Mesodermal cell (in vitro differentiated cells): ENCODE data around the gene PDE5A.
"Not testable (repeated sequence)": the region's sequence is repeated elsewhere in the genome, so short reads cannot be mapped to it uniquely, and the experiment has no call there.

Experiments
- H3K27ac ChIP-seq: 2 replicates; pipeline ENCODE4 v1.7.0; 2013; ENCODE audit warnings: mild to moderate bottlenecking, low read depth, low read length, moderate library complexity; ENCODE audit not compliant: severe bottlenecking
- H3K36me3 ChIP-seq: 2 replicates; pipeline ENCODE4 v1.7.1; 2013; ENCODE audit warnings: mild to moderate bottlenecking, low read length, moderate library complexity; ENCODE audit not compliant: control insufficient read depth, insufficient read depth
- H3K4me1 ChIP-seq: one replicate; pipeline ENCODE4 v1.7.1; 2013; ENCODE audit warnings: mild to moderate bottlenecking, low read length; ENCODE audit not compliant: insufficient read depth, control insufficient read depth, poor library complexity, severe bottlenecking
- H3K4me3 ChIP-seq: 2 replicates; pipeline ENCODE4 v1.7.0; 2013; ENCODE audit warnings: low read length, control low read depth, mild to moderate bottlenecking; ENCODE audit not compliant: insufficient read depth, poor library complexity, severe bottlenecking; ENCODE audit errors: extremely low read depth
- H3K9me3 ChIP-seq: 2 replicates; pipeline ENCODE4 v1.7.1; 2013; ENCODE audit warnings: mild to moderate bottlenecking, low read length, moderate library complexity; ENCODE audit not compliant: control insufficient read depth
- WGBS, 2 experiments: methylation state at CpG; one replicate each; pipeline ENCODE4 v1.1.5; 2013; ENCODE audit warnings: missing lambda C conversion rate in 2 of 2; ENCODE audit not compliant: insufficient coverage in 2 of 2; 5-methylcytosine and 5-hydroxymethylcytosine counted together

Gene PDE5A

DNA sequence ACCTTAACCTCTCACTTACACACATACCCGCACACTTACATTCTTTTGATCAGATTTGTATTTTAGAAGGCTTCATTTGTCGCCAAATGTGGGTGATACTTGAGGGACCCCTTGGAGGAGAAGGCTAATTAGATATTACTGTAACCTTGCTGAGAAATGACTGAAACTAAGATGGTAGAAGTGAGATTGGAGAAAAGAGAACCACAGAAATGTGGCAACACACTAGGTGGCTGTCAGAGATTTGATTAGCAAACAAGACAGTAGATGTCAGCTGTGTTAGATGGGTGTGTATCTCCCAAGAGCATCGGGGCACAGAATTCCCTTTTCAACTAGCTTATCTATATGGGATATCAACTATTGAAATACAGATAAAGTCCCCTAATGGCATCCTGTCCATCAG, 157.3 kb downstream of the PDE5A start:
- H3K4me3 ChIP-seq, result no peak overlapping the region
- H3K36me3 ChIP-seq, result peaks cover 38% of the 10 kb centered on the region
- H3K9me3 ChIP-seq, result no peaks in the 10 kb centered on the region
- 100% methylated on average over 1 of the region's 3 CpGs; no CpG with 5 or more reads in 1 of the 2 experiments for WGBS, 2 experiments
- H3K4me1 ChIP-seq, result peaks cover 3% of the 10 kb centered on the region
- no peak overlapping the region for H3K27ac ChIP-seq

DNA sequence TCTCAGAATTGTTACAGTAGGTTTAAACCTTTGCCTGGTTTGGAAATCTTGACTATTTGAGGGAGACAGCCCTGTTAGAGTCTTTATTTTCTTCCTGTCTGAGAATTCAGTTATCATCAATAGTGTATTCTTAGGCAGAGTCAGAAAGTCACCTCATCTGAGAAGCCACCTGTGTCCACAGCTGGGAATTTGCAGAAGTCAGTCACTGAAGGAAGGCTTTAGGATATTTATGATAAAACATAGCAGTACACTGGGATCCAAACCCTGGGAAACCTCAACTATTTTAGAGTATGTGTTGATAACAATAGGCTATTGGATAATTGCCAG, 157.9 kb downstream of the PDE5A start:
- peaks cover 33% of the 10 kb centered on the region for H3K36me3 ChIP-seq
- H3K27ac ChIP-seq, H3K9me3 ChIP-seq, H3K4me3 ChIP-seq, H3K4me1 ChIP-seq: not testable (repeated sequence)

DNA sequence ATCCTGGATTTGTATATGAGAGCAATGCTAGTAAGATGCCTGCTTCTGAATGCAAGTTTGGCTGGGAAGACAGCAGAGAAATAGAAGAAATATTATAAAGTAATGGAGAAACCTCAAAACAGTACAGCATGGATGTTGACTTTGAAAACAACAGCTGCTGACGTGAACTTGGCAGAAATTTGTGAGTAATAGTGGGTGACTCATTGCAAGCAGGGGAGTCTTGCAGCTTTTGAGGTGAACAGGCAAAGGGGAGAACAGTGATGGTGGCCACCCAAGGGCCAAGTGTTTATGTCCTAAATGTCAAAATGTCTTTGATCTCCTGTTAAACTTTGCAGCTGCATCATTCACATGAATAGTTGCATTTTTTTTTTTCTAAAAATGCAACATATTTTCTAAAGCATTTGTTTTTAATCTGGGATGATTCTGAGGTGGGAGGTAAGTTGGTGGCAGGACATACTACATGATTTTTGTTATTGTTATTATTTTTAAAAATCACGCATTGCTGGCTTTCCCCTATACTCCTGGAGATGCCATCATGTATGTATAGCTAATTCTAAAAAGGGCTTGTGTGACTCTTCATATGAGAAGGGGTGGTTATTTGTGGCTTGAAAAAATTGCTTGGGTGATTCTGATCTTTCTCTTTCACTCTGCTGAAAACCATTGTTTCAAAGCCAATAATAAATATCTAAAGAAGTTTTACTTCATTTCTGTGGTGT, 158.4 kb downstream of the PDE5A start:
- peaks cover 33% of the 10 kb centered on the region for H3K36me3 ChIP-seq
- WGBS, 2 experiments, result 86 to 100% methylated on average over 1 of the region's 2 CpGs
- not testable (repeated sequence) for H3K4me1 ChIP-seq, H3K9me3 ChIP-seq, H3K27ac ChIP-seq, H3K4me3 ChIP-seq

- not testable (repeated sequence) for H3K4me1 ChIP-seq, H3K27ac ChIP-seq, H3K4me3 ChIP-seq, H3K9me3 ChIP-seq
- no CpG with 5 or more reads among the region's 3 CpGs for WGBS, 2 experiments
- H3K36me3 ChIP-seq, result peaks cover 32% of the 10 kb centered on the region
These were observed 159.6 kb downstream of the PDE5A start for GRCh38 chr4:119469039-119469438.

- H3K4me3 ChIP-seq, H3K4me1 ChIP-seq, H3K27ac ChIP-seq, H3K9me3 ChIP-seq: not testable (repeated sequence)
- H3K36me3 ChIP-seq, result peaks cover 20% of the 10 kb centered on the region
- no CpG with 5 or more reads among the region's 3 CpGs for WGBS, 2 experiments
These were observed 165.9 kb downstream of the PDE5A start for GRCh38 chr4:119462733-119463132.

- H3K27ac ChIP-seq, H3K36me3 ChIP-seq, H3K9me3 ChIP-seq, H3K4me1 ChIP-seq: not testable (repeated sequence)
- 88 to 94% methylated on average over 12 to 14 of the region's 18 CpGs for WGBS, 2 experiments
- peak overlapping the region; percentile 18 for H3K4me3 ChIP-seq
These were observed 172.9 kb downstream of the PDE5A start for GRCh38 chr4:119455734-119456133.

GRCh38 chr4:119454491-119455270, 173.9 kb downstream of the PDE5A start:
- H3K4me1 ChIP-seq, H3K36me3 ChIP-seq, H3K9me3 ChIP-seq: not testable (repeated sequence)
- 0 to 1% methylated on average over 44 to 52 of the region's 80 CpGs for WGBS, 2 experiments
- H3K27ac ChIP-seq, result peak overlapping the region; percentile 96
- peak overlapping the region; percentile 65 for H3K4me3 ChIP-seq

DNA sequence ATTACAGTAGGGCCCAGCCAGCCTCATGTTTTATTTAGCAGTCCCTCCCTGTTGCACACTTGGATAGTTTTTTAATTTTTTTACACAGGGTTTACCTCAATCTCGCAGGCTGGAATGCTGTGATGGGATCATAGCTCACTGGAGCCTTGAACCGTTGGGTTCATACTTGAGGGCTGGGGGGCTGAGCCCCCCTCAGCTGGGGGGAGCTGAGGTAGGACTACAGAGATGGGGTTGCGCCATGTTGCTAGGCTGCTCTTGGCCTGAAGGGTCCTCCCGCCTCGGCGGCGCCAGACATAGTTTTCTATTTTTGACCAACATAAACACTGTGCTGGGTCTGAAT, 174.5 kb downstream of the PDE5A start:
- not testable (repeated sequence) for H3K9me3 ChIP-seq, H3K4me1 ChIP-seq, H3K36me3 ChIP-seq
- peak overlapping the region; percentile 65 for H3K4me3 ChIP-seq
- WGBS, 2 experiments, result 26 to 37% methylated on average over 7 of the region's 7 CpGs
- H3K27ac ChIP-seq, result peak overlapping the region; percentile 96

GRCh38 chr4:119453286-119453685, 175.3 kb downstream of the PDE5A start:
- not testable (repeated sequence) for H3K36me3 ChIP-seq, H3K4me1 ChIP-seq
- WGBS, 2 experiments, result 96 to 100% methylated on average over 5 to 7 of the region's 9 CpGs

GRCh38 chr4:119449851-119450250, 178.8 kb downstream of the PDE5A start:
- H3K36me3 ChIP-seq, H3K4me1 ChIP-seq, H3K4me3 ChIP-seq, H3K9me3 ChIP-seq, H3K27ac ChIP-seq: not testable (repeated sequence)
- 70 to 97% methylated on average over 2 to 4 of the region's 6 CpGs for WGBS, 2 experiments

More at GRCh38 chr4:119453286-119453685, 175.3 kb downstream of the PDE5A start:
- H3K4me3 ChIP-seq, H3K27ac ChIP-seq, H3K9me3 ChIP-seq: not testable (repeated sequence)
